ENCODE measurements around the gene MGAM2.

Gene MGAM2

DNA sequence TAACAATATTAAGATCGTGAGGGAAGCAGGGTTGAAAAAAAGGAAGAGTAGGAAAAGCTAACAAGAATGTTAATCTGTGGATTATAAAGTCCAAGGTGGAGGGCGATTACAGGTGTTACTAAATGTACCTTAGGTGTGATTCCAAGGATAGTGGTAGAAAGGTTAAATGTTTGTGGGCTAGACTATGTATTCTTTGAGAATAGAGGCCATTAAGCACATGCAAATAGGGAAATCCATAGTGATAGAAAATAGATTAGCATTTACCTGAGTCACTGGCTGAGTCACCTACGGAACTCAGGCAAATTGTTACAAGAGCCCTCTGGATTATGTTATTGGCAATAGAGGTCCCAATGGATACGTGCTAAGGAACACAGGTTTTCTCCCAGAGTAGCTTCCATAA, 9.0 kb downstream of the MGAM2 start:
- no peak for DNase-seq (ENCODE audit: low read depth)

DNA sequence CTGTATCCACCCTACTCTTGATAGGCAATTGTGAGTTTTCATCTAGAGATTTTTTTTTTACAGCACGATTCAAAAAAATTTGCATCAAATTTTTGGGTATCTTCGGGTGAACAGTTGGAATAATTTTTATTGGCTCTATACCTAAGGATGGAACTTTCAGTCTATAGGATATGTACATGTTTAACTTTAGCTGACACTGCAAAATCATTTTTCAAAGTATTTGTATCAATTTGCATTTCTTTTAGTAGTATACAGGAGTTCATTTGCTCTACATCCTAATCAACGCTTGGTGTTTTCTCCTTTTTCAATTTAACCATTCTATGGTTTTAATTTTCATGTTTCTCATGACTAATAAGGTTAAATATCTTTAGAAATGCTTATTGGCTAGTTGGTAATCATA, 11.7 kb downstream of the MGAM2 start:
- DNase-seq (ENCODE audit: low read depth), result no peak

DNA sequence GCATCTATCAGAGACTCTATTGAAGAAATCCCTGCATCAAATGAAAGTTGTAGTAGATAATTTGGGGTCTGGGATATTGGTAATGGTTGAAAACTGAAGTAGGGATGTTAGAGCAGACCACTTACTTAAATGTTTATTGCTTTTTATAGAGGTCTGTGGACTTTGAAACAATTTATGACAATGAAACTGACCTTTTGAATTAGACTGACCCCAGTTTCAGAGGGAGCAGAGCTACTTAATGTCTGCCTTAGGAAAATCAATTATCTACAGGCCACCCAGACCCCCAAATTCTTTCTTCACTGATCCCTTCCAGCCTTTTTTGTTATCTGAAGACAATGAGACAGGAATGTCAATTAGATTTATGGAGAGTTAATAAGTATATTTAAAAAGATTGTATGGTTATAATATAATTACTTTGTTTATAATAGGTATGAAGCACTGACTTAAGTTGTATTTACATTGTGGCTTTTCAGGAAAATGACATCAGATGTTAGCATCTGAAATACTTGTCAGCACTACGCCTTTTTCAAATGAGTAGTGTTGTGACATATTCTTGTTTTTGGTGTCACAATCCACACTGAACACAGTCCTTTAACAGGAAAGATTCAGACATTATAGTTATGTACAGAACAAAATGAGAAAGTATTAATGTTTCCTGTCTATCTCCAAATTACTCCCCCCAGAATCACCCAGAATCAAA, 13.9 kb downstream of the MGAM2 start:
- DNase-seq (ENCODE audit: low read depth), result no peak

GRCh38 chr7:142130267-142130666, 18.7 kb downstream of the MGAM2 start:
- no peak for DNase-seq (ENCODE audit: low read depth)

DNA sequence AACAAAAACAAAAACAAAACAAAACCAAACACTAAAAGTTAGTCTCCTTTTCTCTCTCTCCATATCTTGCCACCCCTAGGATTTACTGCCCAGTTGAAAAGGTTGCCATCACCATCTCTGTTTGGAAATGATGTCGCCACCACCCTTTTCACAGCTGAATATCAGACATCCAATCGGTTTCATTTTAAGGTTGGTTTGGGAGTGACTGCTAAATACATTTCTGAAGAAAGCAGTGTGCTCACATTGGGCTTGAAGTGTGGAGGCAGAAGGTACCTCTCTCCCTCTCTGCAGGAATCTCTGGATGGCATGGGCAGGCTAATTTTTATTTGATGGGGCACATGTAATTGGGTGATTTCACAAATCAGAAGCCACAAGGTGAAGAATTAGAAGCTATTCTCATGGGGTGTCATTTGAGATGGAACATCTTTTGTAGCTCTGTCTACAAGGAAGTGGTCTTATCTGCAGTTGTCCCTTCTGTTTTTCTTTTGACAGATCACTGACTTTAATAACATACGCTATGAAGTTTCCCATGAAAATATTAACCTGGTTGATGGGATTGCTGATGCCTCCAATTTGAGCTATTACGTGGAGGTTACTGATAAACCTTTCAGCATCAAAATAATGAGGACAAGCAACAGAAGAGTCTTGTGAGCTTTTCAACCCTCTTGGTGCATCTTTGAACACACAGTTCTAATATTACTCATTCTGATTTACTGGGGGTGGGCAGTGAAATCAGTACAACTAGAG, 20.1 kb downstream of the MGAM2 start:
- DNase-seq (ENCODE audit: low read depth), result no peak

DNA sequence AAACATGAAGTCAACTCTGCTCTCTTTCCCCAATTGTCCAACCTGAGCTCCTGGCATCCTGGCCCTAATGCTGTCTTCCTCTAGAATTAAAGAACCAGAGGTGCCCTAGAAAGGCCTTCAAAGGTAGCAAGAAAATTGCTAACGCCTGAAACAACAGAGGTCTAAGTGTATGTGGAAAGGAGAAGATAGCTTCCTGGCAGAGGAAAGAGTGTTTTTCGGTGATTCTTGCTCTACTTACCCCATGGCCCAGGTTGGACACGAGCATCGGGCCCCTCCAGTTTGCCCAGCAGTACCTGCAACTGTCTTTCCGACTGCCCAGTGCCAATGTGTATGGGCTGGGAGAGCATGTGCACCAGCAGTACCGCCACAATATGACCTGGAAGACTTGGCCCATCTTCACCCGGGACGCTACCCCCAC, 22.2 kb downstream of the MGAM2 start:
- DNase-seq (ENCODE audit: low read depth), result no peak

GRCh38 chr7:142134909-142135308, 23.4 kb downstream of the MGAM2 start:
- DNase-seq (ENCODE audit: low read depth), result no peak

DNA sequence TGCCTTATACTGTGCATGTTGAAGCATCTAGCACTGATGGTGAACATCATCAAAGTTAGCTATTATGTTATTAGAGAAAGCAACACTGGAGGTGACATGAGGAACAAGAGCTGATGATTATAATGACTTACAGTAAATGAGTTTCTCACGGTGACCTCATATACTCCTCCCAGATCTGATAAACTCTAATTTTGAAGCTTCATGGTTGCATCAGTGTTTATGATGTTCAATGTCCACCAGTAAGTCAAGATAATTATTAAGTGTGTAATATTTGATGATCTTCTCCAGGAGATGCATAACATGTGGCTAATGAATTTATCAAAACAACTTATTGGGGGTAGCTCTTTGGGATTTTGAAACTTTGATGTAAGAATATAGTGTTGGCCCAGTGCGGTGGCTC, 27.5 kb downstream of the MGAM2 start:
- DNase-seq (ENCODE audit: low read depth), result no peak

GRCh38 chr7:142139597-142140400, 28.3 kb downstream of the MGAM2 start:
- no peak for DNase-seq (ENCODE audit: low read depth)

DNA sequence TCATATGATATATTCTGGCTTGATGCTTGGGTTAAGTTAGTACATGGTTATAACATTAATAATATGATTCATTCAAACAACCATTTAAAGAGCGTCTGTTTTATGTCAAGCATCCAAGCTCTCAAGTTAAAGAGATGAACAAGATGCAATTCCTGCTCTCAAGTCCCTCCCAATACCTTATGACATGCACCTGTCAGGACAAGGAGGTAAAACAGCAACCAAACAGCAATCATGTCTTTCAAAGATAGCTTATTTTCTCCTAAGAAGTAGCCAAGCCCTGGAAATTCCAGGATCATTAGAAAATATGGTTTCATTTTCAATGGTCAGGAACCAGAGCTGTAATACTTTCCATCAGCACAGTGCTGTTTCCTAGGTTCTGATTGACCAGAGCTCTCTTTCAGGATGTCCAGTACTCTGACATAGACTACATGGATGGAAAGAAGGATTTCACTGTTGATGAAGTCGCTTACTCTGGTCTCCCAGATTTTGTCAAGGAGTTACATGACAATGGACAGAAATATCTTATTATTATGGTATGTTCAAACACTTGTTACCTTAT, 29.0 kb downstream of the MGAM2 start:
- DNase-seq (ENCODE audit: low read depth), result no peak

DNA sequence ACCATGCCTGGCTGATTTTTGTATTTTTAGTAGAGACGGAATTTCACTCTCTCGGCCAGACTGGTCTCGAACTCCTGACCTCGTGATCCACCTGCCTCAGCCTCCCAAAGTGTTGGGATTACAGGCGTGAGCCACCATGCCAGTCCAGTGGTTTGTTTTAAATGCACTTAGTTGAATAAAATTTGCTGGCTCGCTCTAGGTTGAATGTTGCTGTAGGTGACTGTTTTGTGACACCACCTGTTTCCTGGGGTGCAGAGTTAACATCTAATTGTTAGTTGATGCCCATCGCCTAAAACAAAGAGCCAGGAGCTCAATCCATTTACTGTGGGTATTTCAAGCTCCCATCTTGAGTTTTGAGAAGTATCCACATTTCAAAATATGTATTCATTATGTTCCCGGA, 31.2 kb downstream of the MGAM2 start:
- no peak for DNase-seq (ENCODE audit: low read depth)

DNA sequence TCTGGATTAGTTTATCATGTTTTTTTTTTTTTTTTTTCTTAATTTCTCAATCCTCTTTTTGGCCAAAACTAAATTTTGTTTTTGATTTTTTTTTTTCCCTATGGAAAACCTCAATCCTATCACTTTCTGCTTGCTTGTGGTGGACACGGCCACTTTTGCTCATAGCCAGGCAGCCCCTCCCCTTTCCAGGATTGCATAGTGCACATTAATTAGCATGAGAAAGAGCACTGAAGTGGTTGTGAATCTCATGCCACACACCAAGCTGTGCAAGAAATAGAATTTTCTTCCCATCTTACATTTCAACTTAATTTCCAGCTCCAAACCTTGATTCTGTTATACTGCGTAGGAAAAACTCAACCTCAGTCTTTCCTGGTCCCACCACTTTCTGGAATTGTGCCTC, 34.6 kb downstream of the MGAM2 start:
- no peak for DNase-seq (ENCODE audit: low read depth)

DNA sequence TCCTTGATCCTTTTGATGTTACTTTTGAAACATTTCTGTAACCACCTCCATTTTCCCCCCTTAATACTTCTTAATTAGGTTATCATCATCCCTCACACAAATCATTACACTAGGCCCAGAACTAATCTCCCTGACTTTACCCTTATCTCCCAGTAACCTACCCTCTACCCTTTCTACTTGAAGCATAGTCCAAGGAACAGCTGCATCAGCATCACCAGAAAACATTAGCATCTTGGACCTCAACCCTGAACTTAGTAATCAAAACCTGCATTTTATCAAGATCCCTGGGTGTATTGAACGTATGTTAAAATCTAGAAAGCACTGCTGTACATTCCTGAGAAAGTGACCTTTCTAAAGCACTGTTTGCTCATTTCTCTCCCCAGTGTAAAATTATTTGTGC, 38.8 kb downstream of the MGAM2 start:
- DNase-seq (ENCODE audit: low read depth), result no peak

DNA sequence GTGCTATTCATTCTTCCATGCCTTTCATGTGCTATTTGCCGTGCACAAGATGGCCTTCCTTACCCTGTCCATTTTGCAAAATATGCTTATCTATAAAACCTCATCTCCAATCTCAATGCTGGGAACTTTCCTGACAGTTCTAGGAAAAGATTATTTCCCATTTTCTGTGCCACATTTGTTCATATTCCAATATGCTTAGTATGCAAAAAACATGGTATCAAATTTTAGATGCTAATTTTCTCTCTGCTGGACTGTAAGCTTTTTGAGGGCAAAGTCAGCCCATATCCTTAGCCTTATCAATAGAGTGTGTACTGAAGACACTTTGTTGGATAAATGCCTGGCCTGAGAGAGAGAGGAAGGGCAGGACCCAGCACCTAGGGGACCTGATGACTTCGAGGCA, 39.4 kb downstream of the MGAM2 start:
- no peak for DNase-seq (ENCODE audit: low read depth)

GRCh38 chr7:142152076-142152475, 40.6 kb downstream of the MGAM2 start:
- DNase-seq (ENCODE audit: low read depth), result no peak

GRCh38 chr7:142153400-142153799, 41.9 kb downstream of the MGAM2 start:
- no peak for DNase-seq (ENCODE audit: low read depth)

DNA sequence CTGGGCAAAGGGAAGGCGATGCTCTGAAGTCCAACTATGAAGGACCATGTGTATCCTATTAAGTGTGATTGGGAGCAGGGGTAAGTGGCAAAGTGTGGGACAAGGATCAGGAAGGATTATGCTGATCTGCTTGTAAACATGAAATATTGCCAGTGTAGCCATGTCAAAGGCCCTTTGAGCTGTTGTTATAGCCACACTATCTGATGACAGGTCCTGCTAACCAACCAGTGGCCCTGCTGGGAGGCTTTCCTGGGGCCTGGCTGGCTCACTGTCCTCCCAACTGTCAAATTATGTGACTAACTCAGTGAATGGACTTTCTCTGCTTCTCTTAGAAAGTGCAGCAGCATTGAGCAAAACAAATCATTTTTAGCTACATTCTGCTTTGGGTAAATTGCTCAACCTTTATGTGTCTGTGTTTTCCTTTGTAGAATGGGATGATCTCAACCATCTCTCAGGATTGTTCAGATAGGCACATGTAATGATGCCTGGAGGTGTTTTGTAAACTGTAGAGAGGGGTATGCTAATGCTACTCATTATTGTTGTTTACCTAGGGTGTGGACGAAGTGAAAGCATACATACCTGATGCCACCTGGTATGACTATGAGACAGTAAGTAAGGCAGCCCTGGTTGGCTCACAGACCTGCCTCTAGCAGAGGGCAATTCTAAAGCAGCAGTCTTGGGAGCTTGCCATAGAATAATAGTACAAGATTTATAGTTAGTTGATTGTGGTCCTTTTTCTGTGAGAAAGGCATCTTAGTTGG, 47.4 kb downstream of the MGAM2 start:
- no peak for DNase-seq (ENCODE audit: low read depth)

- DNase-seq (ENCODE audit: low read depth), result no peak
These were observed 50.4 kb downstream of the MGAM2 start for GRCh38 chr7:142161921-142162320.

DNA sequence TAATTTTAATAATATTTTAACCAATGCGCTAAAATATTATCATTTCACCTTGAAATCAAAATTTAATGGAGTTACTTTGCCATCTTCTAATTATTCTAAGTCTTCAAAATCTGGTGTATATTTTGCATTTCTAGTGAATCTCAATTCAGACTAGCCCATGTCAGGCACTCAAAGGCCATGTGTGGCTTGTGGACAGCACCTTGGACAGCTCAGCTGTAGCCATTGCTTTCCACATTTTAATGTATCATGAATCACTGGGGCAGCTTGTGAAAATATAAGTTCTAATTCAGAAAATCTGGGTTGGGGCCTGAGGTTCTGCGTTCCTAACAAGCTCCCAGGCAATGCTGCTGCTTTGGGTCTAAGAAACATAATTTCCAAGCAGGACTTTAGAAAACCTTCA, 57.2 kb downstream of the MGAM2 start:
- DNase-seq (ENCODE audit: low read depth), result no peak

DNA sequence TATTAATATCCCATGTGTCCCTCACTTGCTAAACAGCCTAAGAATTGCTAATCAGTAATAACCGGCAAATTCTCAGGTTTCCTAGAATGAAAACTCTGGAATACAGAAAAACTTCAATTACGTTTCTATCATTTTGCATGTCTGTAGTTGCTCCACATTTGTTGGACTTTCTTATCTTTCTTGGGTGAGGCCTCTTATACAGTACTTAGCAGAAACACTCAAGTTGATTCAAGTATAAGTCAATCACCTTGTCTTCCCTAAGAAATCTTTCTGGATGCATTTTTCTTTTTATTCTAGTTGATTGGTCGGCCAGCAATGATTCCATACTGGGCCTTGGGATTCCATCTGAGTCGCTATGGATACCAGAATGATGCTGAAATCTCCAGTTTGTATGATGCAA, 61.4 kb downstream of the MGAM2 start:
- no peak for DNase-seq (ENCODE audit: low read depth)

- DNase-seq (ENCODE audit: low read depth), result no peak
These were observed 62.9 kb downstream of the MGAM2 start for GRCh38 chr7:142174441-142174840.

- no peak for DNase-seq (ENCODE audit: low read depth)
These were observed 64.1 kb downstream of the MGAM2 start for GRCh38 chr7:142175594-142175993.
